ENCODE data around the gene SRSF2.
"Not testable (repeated sequence)": the region's sequence is repeated elsewhere in the genome, so short reads cannot be mapped to it uniquely, and the experiment has no call there.

Gene SRSF2

GRCh38 chr17:76737676-76738467 is 741 bp upstream of the SRSF2 start, which contains the start of gene MFSD11:
Gene MFSD11, plus strand, starts transcription at chr17:76738119. Its CDS starts 234 bp downstream, at chr17:76738353.
- DNase-seq: peak; percentile 97

DNA sequence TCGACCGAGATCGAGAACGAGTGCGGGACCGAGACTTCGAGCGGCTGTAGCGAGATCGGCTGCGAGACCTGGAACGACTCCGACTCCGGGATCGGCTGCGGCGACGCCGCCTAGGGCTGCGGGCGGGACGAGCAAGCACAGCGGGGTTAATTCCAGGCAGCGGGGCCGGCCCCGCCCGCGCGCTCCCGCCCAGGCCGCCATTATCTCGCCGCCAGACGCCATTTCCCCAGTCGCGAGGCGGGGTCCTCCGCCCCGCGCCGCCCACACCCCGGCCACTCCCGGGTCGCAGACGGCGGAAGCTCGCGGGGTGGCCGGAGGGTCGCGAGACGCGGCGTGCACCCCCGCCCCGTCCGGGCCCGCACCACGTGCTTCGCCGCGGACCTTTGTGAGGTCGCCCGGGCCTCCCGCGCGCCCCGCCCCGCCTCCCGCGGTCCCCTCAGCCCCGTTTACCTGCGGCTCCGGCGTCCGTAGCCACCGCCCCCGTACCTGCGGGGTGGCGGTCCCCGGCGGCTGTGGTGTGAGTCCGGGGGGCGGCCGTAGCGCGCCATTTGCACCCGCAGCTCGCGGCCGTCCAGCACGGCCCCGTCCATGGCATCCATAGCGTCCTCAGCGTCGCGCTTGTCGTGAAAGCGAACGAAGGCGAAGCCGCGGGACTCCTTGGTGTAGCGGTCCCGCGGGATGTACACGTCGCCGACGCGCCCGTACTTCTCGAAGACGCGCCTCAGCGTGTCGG is 616 bp downstream of the SRSF2 start:
- peak; percentile 69 for DNase-seq

- no peak for DNase-seq
Measured at GRCh38 chr17:76735586-76736348, 1.4 kb downstream of the SRSF2 start.

DNA sequence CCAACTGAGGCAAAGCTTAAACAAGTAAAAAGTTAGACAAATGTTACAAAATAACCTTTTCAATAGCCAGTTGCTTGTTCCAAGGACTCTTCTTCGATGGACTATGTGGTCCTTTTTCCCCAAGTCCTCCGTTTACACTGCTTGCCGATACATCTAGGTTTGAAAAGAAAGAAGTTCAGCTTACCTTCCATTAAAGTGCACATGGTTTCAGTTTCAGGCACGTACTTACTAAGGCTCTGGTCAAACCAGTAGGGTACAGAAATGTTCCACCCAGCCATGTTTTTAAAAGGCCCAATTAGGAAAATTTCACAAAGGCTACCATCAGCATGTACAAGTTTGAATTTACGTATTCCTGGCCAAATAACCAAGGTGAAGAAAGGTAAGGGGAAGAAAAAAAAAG is 2.1 kb downstream of the SRSF2 start:
- no peak for DNase-seq

- no peak for DNase-seq
Measured at GRCh38 chr17:76734080-76734840, 2.9 kb downstream of the SRSF2 start.

DNA sequence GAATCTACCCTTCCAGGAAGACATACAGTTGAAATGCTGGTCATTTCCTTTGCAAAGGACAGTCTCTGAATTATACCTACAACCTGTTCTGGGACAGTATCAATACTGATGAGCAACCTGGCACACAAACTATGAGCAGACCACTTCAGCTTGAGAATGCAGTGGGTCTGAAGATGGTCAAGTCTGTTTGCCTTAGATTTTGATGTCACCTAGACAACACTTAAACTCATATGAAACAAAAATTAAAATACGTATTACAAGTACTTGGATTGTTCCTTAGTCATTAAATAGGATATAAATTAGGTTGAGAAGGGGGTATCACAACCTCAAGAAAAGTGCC is 3.5 kb downstream of the SRSF2 start:
- DNase-seq: no peak

DNA sequence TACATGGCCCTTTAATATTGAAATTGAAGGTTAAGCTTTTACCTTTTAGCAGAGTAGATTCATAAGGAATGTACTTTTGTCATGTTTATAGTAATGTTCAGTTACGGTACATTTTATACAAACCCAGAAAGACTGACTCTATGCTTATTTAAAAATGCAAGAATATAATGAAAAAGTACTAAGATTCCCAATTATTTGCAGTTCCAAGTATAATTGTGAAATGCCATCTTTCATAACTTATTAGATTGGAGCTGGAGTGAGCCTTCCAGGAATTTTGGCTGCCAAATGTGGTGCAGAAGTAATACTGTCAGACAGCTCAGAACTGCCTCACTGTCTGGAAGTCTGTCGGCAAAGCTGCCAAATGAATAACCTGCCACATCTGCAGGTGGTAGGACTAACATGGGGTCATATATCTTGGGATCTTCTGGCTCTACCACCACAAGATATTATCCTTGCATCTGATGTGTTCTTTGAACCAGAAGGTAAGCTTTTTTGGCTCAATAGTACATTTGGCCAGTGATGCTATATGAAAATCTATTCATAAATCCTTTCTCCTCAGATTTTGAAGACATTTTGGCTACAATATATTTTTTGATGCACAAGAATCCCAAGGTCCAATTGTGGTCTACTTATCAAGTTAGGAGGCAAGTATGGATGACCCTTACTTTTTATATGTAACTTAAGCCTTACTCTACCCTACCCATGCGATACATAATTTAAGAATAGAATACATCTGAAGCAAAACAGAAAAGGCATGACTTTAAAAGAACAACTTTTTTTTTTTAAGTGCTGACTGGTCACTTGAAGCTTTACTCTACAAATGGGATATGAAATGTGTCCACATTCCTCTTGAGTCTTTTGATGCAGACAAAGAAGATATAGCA is 4.2 kb downstream of the SRSF2 start:
- no peak for DNase-seq

- DNase-seq: not testable (repeated sequence)
Measured at GRCh38 chr17:76731800-76732733, 5.1 kb downstream of the SRSF2 start.

- no peak for DNase-seq
Measured at GRCh38 chr17:76727745-76728456, 9.2 kb downstream of the SRSF2 start.

DNA sequence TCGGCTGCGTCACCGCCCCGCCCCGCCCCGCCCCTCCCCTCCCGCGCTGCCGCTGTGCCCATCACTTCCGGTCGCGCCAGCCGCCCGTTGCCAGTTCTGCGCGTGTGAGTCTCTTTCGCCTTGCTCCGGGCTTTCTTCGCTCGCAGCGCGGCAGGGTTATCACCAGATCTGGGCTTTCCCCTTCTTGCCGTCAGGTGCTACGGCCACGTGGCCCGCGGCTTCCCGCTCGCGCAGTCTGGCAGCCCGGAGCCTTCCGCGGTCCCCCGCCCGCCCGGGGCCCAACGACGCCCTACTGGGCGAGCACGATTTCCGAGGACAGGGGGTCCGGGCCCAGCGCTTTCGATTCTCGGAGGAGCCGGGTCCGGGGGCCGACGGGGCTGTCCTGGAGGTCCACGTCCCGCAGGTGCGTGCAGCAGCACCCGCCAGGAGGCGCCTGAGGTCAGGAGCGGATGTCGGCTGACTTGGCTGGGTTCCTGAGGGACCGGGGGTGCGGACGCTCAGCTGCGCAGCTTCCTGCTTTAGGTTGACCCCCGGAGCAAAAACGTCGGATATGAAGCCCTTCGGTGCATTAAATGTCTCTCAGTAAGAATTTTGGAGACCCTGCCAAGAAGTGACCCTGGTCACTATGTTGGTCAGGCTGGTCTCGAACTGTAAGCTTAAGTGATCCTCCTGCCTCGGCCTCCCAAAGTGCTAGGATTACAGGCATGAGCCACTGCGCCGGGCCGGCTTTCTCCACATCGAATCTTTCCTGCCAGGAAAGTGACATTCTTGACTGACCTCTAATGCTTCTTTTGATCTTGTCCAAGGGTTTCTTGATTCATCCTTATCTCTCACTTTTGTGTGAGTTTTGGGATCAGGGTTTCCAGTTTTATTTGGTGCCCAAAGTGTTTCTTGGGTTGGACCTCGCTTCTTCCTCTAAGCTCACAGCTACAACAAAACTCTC is 10.1 kb downstream of the SRSF2 start, which contains the start of gene METTL23:
Gene METTL23, plus strand, starts transcription at position 64 of the 943 bp plus-strand sequence. CDS start 2,872 bp downstream, outside the sequence.
- DNase-seq: peak; percentile 78

DNA sequence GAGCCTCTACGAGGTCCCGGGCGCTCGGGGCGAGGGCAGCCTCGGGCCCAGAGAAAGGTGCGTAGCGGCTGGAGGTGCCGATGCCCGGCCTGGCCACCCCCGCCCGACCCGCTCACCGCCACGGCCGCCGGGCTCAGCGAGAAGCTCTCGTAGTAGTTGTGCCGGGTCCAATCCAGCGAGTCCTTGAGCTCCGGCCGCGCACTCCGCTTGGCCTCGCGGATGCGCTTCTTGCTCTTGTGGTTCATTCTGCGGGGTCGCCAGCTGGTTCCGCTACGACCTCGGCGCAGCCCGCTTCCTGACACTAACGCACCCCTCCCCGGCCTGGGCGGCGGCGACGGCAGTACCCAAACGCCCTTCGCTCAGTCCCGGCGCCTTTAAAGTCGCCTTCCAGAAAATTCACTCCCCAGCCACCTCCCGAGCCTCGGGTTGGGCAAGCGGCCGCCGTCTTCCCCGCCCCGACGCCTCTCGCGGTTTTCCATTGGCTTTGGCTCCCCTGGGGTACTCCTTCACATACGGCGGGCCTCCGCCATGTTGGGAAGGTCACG is 10.8 kb downstream of the SRSF2 start, which contains the start of gene JMJD6:
Gene JMJD6, minus strand, starts transcription at position 376 of the 545 bp plus-strand sequence. Its CDS starts 131 bp downstream, at position 245.
- DNase-seq: peak; percentile 98

DNA sequence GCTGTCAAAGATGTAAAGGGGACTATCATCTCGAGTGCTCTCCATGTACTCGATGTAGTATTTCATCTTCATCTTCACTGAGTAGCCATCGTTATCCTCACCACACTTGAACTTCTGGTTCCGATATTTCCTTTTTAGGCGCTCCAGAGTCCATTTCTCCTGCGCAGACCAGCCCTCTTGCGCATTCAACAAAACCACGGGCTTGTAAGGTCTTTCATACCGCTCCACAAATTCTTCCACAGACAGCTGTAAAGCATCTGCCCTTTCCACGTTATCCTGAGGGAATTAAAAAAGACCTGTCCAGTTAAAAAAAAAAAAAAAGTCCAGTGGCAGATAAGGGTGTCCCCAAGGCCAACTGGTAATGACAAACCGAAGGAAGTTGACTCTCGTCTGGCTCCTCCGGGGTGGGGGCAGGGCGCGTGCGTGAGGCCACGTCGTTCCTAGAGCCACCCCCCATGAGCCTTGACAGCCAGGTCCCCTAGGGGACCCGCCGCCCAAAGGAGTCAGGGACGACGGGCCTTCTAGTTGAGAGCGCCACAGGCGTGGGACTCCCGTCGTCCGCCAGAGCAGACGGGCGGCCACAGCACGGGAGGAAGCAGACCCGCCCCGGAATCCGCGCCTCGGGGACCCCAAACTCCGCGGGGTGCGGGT is 11.4 kb downstream of the SRSF2 start:
- no peak for DNase-seq

DNA sequence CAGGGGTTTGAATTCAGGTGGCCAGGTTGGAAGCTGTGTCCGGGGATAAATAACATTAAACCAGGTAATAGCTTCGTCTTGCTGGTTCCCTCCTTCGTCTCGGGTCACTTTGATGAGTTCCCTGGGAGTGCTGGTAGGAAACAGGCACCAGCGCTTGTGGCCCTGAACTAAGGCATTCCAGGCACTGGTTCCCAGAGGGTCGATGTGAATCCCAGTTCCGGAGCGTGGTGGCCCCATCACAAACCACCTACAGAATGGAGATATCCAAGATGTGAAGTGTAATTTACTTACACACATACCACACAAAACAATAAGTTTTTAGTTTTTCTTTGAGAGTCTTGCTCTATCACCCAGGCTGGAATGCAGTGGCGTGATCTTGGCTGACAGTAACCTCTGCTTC is 13.3 kb downstream of the SRSF2 start:
- no peak for DNase-seq

- DNase-seq: not testable (repeated sequence)
Measured at GRCh38 chr17:76722977-76723376, 14.2 kb downstream of the SRSF2 start.

DNA sequence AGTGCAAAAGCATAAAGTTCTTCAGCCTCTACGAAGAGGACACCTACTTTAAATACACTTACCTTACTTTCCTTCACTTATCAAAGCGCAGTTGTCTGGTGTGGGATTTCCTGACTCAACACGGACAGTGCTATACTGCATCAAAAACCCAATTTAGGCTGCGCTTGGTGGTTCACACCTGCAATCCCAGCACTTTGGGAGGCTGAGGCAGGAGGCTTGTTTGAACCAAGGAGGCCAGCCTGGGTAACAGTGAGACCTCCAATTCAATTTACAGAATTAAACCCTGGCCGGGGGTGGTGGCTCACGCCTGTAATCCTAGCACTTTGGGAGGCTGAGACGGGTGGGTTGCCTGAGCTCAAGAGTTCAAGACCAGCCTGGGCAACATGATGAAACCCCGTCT is 14.9 kb downstream of the SRSF2 start:
- DNase-seq: no peak

DNA sequence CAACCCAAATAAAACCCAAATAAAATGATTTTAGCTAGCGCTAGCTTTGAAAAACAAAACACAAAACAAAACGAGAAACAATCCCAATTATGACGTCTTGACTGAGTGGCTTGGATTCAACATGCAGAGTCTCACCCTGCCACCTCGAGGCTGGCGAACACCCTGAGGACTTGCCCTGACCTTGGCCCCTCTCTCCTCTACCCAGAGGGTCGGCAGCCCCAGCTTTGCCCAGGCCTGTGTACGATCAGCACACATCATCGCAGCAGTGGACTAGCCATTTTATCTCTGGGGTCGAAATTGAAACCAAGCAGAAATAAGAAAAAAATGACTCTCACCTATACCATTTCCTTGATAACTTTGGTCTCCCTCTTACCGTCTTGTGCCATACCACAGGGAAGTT is 15.7 kb downstream of the SRSF2 start:
- DNase-seq: no peak

- no peak for DNase-seq
Measured at GRCh38 chr17:76720941-76721340, 16.2 kb downstream of the SRSF2 start.

- DNase-seq: no peak
Measured at GRCh38 chr17:76720211-76720610, 16.9 kb downstream of the SRSF2 start.
